SK-N-SH (cell line): ENCODE measurements around the gene WWC1. TPM values are rescaled to one million over a fixed set of nuclear protein-coding genes. Genes with fewer than 3 reads are reported as not detected.

Source experiments
- CTCF ChIA-PET: fragments of 300-600, 350-600 bp; formaldehyde crosslinking; extraction: SDS; loops from one replicate; lab custom pipeline; 2021; lab: Yijun Ruan, JAX
- POLR2A ChIA-PET: fragments of 350-600 bp; sonication (Branson Sonifier 250); formaldehyde crosslinking; extraction: SDS; loops from one replicate; lab custom pipeline; 2020; ENCODE audit warnings: antibody characterized with exemption, inconsistent platforms; lab: Yijun Ruan, JAX
- DNase-seq: peaks from one replicate; pipeline ENCODE4 v3.0.0; 2012
- H2AFZ ChIP-seq: fragments of 200-600 bp; sonication (generic); 2 replicates; pipeline ENCODE4 v1.8.1; 2016; ENCODE audit warnings: antibody characterized with exemption, mild to moderate bottlenecking, low read depth
- H3F3A ChIP-seq: fragments of 200-600 bp; sonication (generic); replicated peaks from 2 replicates; pipeline ENCODE3; 2016; ENCODE audit warnings: antibody characterized with exemption, mild to moderate bottlenecking; ENCODE audit not compliant: insufficient read depth
- H3K27ac ChIP-seq, 2 experiments: fragments of 200-500 bp in 1 of 2; fragments of 200-600 bp in 1 of 2; sonication (Bioruptor generic) in 1 of 2; sonication (generic), shearing (Covaris generic) in 1 of 2; 2 replicates each; pipeline versions ENCODE4 v1.5.1 to v1.6.1; 2014 to 2016; ENCODE audit warnings: low read depth in 2 of 2, inconsistent platforms in 1 of 2, low read length in 1 of 2, mild to moderate bottlenecking in 1 of 2, mixed read lengths in 1 of 2
- H3K27me3 ChIP-seq: fragments of 200-600 bp; sonication (generic), shearing (Covaris generic); 2 replicates; pipeline ENCODE4 v1.6.1; 2016; ENCODE audit warnings: mixed run types; ENCODE audit not compliant: insufficient read depth
- H3K36me3 ChIP-seq, 2 experiments: fragments of 200-500 bp in 1 of 2; fragments of 200-600 bp in 1 of 2; sonication (Bioruptor generic) in 1 of 2; sonication (generic) in 1 of 2; replicated peaks in 1 of 2; 2 replicates each; pipeline versions ENCODE3 to v1.5.1; 2014 to 2016; ENCODE audit warnings: low read length in 1 of 2, mild to moderate bottlenecking in 1 of 2; ENCODE audit not compliant: insufficient read depth in 2 of 2, control insufficient read depth in 1 of 2
- H3K4me1 ChIP-seq, 2 experiments: fragments of 200-500 bp in 1 of 2; fragments of 200-600 bp in 1 of 2; sonication (Bioruptor generic) in 1 of 2; sonication (generic), shearing (Covaris generic) in 1 of 2; 2 replicates each; pipeline versions ENCODE4 v1.5.1 to v1.6.1; 2014 to 2016; ENCODE audit warnings: low read depth in 1 of 2, low read length in 1 of 2, mixed run types in 1 of 2; ENCODE audit not compliant: insufficient read depth in 2 of 2, control insufficient read depth in 1 of 2
- H3K4me2 ChIP-seq: fragments of 200-600 bp; sonication (generic), shearing (Covaris generic); 2 replicates; pipeline ENCODE4 v1.6.1; 2017; ENCODE audit warnings: mixed run types
- H3K4me3 ChIP-seq, 2 experiments: fragments of 200-500 bp in 1 of 2; fragments of 200-600 bp in 1 of 2; sonication (Bioruptor generic) in 1 of 2; sonication (generic), shearing (Covaris generic) in 1 of 2; 2 replicates each; pipeline versions ENCODE4 v1.5.1 to v1.8.1; 2014 to 2016; ENCODE audit warnings: low read depth in 2 of 2, inconsistent platforms in 1 of 2, low read length in 1 of 2, mild to moderate bottlenecking in 1 of 2, mixed read lengths in 1 of 2, moderate library complexity in 1 of 2
- H3K79me2 ChIP-seq: fragments of 200-600 bp; sonication (generic); 2 replicates; pipeline ENCODE4 v1.8.1; 2017; ENCODE audit warnings: mild to moderate bottlenecking; ENCODE audit not compliant: insufficient read depth
- H3K9ac ChIP-seq: fragments of 200-600 bp; sonication (generic); 2 replicates; pipeline ENCODE4 v1.6.1; 2017; ENCODE audit warnings: mixed run types
- H3K9me2 ChIP-seq: fragments of 200-600 bp; sonication (generic); 2 replicates; pipeline ENCODE4 v1.6.1; 2017; ENCODE audit warnings: mixed run types
- H3K9me3 ChIP-seq: fragments of 200-600 bp; sonication (generic); 2 replicates; pipeline ENCODE4 v1.6.1; 2017; ENCODE audit warnings: mixed run types, mild to moderate bottlenecking, moderate library complexity
- H4K20me1 ChIP-seq: fragments of 200-600 bp; sonication (generic); 2 replicates; pipeline ENCODE4 v1.6.1; 2017; ENCODE audit warnings: mild to moderate bottlenecking, mixed run types; ENCODE audit not compliant: insufficient read depth
- CHD2 ChIP-seq: fragments of 150-350 bp; IDR thresholded peaks from 2 replicates; pipeline ENCODE4 v1.6.1; 2018; ENCODE audit warnings: low read length; ENCODE audit not compliant: partially characterized antibody
- ELF1 ChIP-seq: IDR thresholded peaks from 2 replicates; pipeline ENCODE4 v1.4.0; 2012
- EZH2phosphoT487 ChIP-seq: fragments of 200-600 bp; sonication (generic); IDR thresholded peaks from 2 replicates; pipeline ENCODE4 v1.6.1; 2017; ENCODE audit warnings: low read depth, mixed run types, mild to moderate bottlenecking, antibody characterized with exemption, moderate library complexity, borderline replicate concordance
- FOSL2 ChIP-seq: IDR thresholded peaks from 2 replicates; pipeline ENCODE4 v1.4.0; 2012; ENCODE audit warnings: low read depth, mild to moderate bottlenecking, moderate library complexity, borderline replicate concordance
- FOXM1 ChIP-seq: IDR thresholded peaks from 2 replicates; pipeline ENCODE4 v1.4.0; 2012; ENCODE audit warnings: low read depth, mild to moderate bottlenecking
- GATA2 ChIP-seq: sonication (generic); formaldehyde crosslinking; IDR thresholded peaks from 2 replicates; pipeline ENCODE4 v1.5.0; 2020; ENCODE audit warnings: mild to moderate bottlenecking, missing genetic modification reagents
- IRF3 ChIP-seq: fragments of 150-350 bp; IDR thresholded peaks from 2 replicates; pipeline ENCODE4 v1.6.1; 2016; ENCODE audit warnings: mild to moderate bottlenecking, low read depth, low read length
- MAX ChIP-seq: IDR thresholded peaks from 2 replicates; pipeline ENCODE4 v1.4.0; 2012; ENCODE audit warnings: low read depth
- MXI1 ChIP-seq: IDR thresholded peaks from 2 replicates; pipeline ENCODE4 v1.6.1; 2012; ENCODE audit warnings: mild to moderate bottlenecking, low read depth, low read length, improper control_type of control experiment
- NRF1 ChIP-seq: IDR thresholded peaks from 2 replicates; pipeline ENCODE4 v1.6.1; 2012; ENCODE audit warnings: low read depth, mild to moderate bottlenecking, low read length
- PBX3 ChIP-seq: IDR thresholded peaks from 2 replicates; pipeline ENCODE4; 2012
- RAD21 ChIP-seq: IDR thresholded peaks from 2 replicates; pipeline ENCODE4 v1.6.1; 2012; ENCODE audit warnings: mild to moderate bottlenecking, low read length
- RCOR1 ChIP-seq: fragments of 150-350 bp; IDR thresholded peaks from 2 replicates; pipeline ENCODE4 v1.6.1; 2017; ENCODE audit warnings: antibody characterized with exemption, low read length
- RFX5 ChIP-seq: IDR thresholded peaks from 2 replicates; pipeline ENCODE4 v1.6.1; 2012; ENCODE audit warnings: mild to moderate bottlenecking, improper control_type of control experiment, low read length
- RXRA ChIP-seq: IDR thresholded peaks from 2 replicates; pipeline ENCODE4 v1.4.0; 2012; ENCODE audit warnings: low read depth, mild to moderate bottlenecking, borderline replicate concordance
- SMC3 ChIP-seq: IDR thresholded peaks from 2 replicates; pipeline ENCODE4 v1.6.1; 2012; ENCODE audit warnings: low read depth, low read length, improper control_type of control experiment
- TCF12 ChIP-seq: IDR thresholded peaks from 2 replicates; pipeline ENCODE4 v1.4.0; 2012
- YY1 ChIP-seq: IDR thresholded peaks from 2 replicates; pipeline ENCODE4 v1.4.0; 2012; ENCODE audit warnings: low read depth, mild to moderate bottlenecking
- WGBS: methylation state at CpG from one replicate; pipeline ENCODE4 v1.1.6; 2017; ENCODE audit warnings: low lambda C conversion rate; 5-methylcytosine and 5-hydroxymethylcytosine counted together
- polyA plus RNA-seq, 3 experiments: library from polyadenylated mRNA; depleted of rRNA; stranded (reverse); fragments of >200 nt; gene quantifications; 2 replicates each; pipeline ENCODE4 v1.2.3, GENCODE V29; 2012

Gene WWC1
- polyA plus RNA-seq, 1 of the 3 experiments (the other 2 are of a cell fraction): 16.9 TPM

GRCh38 chr5:168443533-168443932, 152.1 kb downstream of the WWC1 start:
- CTCF ChIA-PET: no interaction called here
- peak; percentile 47; the same call in 1 of the 2 replicates for TF ChIP-seq PBX3
- peak; percentile 53; the same call in 1 of the 2 replicates for TF ChIP-seq TCF12
- TF ChIP-seq FOSL2: 0 out of 2 replicates have a peak, but pooled peaks have one; percentile 23
- no peak for TF ChIP-seq MXI1
- POLR2A ChIA-PET: no interaction called here

GRCh38 chr5:168443950-168444700, 152.7 kb downstream of the WWC1 start:
- 95% methylated on average over 4 of the region's 4 CpGs for WGBS
- H3K27ac ChIP-seq: peak overlapping the region; percentile 3 to 24; a peak in 2 of 4 replicates
- peaks cover 6 to 11% of the 10 kb centered on the region in 2 experiments for H3K36me3 ChIP-seq
- H2AFZ ChIP-seq: no peak overlapping the region
- POLR2A ChIA-PET: no interaction called here
- H3K27me3 ChIP-seq: no peaks in the 10 kb centered on the region
- CTCF ChIA-PET: no interaction called here
- no peaks in the 10 kb centered on the region for H4K20me1 ChIP-seq
- no peaks in the 10 kb centered on the region for H3K9me3 ChIP-seq
- TF ChIP-seq GATA2 (CRISPR knock-in tag) (no peak), IRF3 (no peak), RCOR1 (no peak), RXRA (no peak), MAX (no peak), NRF1 (no peak), RFX5 (no peak), RAD21 (no peak), SMC3 (no peak), ELF1 (no peak), FOSL2 (no peak), FOXM1 (no peak), CHD2 (no peak), PBX3 (no peak), YY1 (no peak), EZH2phosphoT487 (no peak)
- H3K79me2 ChIP-seq: no peaks in the 10 kb centered on the region
- no peak for DNase-seq
- H3K4me3 ChIP-seq: no peak overlapping the region
- no peaks in the 10 kb centered on the region for H3K4me1 ChIP-seq
- no peaks in the 10 kb centered on the region for H3K9me2 ChIP-seq
- no peaks in the 10 kb centered on the region for H3F3A ChIP-seq
- H3K4me2 ChIP-seq: no peak overlapping the region
- no peak overlapping the region for H3K9ac ChIP-seq

More at GRCh38 chr5:168443533-168443932, 152.1 kb downstream of the WWC1 start:
- peak overlapping the region in 1 of 2 experiments; percentile 3; a peak in 2 of 4 replicates for H3K27ac ChIP-seq
- H3K4me1 ChIP-seq: no peaks in the 10 kb centered on the region
- DNase-seq: no peak
- no peak overlapping the region for H2AFZ ChIP-seq
- H3K9ac ChIP-seq: no peak overlapping the region
- H4K20me1 ChIP-seq: no peaks in the 10 kb centered on the region
- peaks cover 6 to 10% of the 10 kb centered on the region in 2 experiments for H3K36me3 ChIP-seq
- no peaks in the 10 kb centered on the region for H3K9me2 ChIP-seq
- no peaks in the 10 kb centered on the region for H3K9me3 ChIP-seq
- H3K27me3 ChIP-seq: no peaks in the 10 kb centered on the region
- H3F3A ChIP-seq: no peaks in the 10 kb centered on the region
- no peak overlapping the region for H3K4me3 ChIP-seq
- H3K79me2 ChIP-seq: no peaks in the 10 kb centered on the region
- no peak overlapping the region for H3K4me2 ChIP-seq
